CD14-positive monocyte (primary cell): ENCODE data around the gene ADAMTSL3. TPM values are rescaled to one million over a fixed set of nuclear protein-coding genes. Genes with fewer than 3 reads are reported as not detected.

Experiments
- polyA plus RNA-seq, 3 donors: library from polyadenylated mRNA; depleted of rRNA in 1 of 3; unstranded in 2 of 3; stranded (reverse) in 1 of 3; fragments of 300-500 nt in 2 of 3; fragments of >200 nt in 1 of 3; fragmentation: Illumina TruSeq in 2 of 3; gene quantifications; 1 replicate in 2 of 3; 2 replicates in 1 of 3; pipeline ENCODE4 v1.2.3, GENCODE V29; 2012 to 2021
- small RNA-seq: library from RNA; depleted of rRNA; stranded (forward); fragments of <200 nt; gene quantifications from one replicate; pipeline ENCODE3, GENCODE V24; 2012; ENCODE audit warnings: low read depth; ENCODE audit not compliant: insufficient read length

Gene ADAMTSL3
- polyA plus RNA-seq, 3 donors, result not detected

Small RNA genes lying within 50 kb of the gene (small RNA-seq; reads per million reads assigned to genes)
- not detected for gene RNU6-1339P
- not detected for gene RNU6-401P

Other genes with a start within 250 kb of the ADAMTSL3 start
- not detected for gene SH3GL3, start 206.8 kb upstream of the ADAMTSL3 start, polyA plus RNA-seq